GM12891 (cell line): Measurements from ENCODE around the gene GRK6.

Experiments
- POLR2A ChIP-seq: IDR thresholded peaks from 2 replicates; pipeline ENCODE4 v1.6.1; 2011; ENCODE audit warnings: low read depth, low read length, control low read depth
- POLR2AphosphoS5 ChIP-seq: IDR thresholded peaks from 2 replicates; pipeline ENCODE4 v1.6.1; 2011; ENCODE audit warnings: low read depth, low read length, control low read depth
- POU2F2 ChIP-seq: IDR thresholded peaks from 2 replicates; pipeline ENCODE4 v1.6.1; 2011; ENCODE audit warnings: low read depth, mild to moderate bottlenecking, control low read depth, low read length, moderate library complexity
- SPI1 ChIP-seq: IDR thresholded peaks from 2 replicates; pipeline ENCODE4 v1.6.1; 2011; ENCODE audit warnings: low read depth, low read length, control low read depth
- TAF1 ChIP-seq: IDR thresholded peaks from 2 replicates; pipeline ENCODE4 v1.6.1; 2011; ENCODE audit warnings: low read depth, low read length, control low read depth

DNA sequence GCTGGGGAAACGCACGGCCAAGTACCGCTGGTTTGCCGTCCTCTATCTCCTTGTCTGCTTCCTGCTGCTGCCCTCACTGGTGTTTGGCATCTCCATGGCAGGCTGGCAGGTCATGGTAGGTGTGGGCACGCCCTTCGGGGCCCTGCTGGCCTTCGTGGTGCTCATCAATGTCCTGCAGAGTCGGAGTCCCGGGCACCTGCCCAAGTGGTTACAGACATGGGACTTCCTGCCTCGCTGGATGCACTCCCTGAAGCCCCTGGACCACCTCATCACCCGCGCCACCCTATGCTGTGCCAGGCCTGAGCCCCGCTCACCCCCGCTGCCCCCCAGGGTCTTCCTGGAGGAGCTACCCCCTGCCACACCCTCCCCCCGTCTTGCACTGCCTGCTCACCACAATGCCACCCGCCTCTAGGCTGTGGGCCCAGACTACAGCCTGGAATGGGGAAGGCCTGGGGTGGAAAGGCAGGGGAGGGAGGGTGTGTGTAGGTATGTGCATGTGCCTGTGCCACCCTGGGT, 28.5 kb upstream of the GRK6 start:
- no peak for TF ChIP-seq SPI1
- TF ChIP-seq POLR2A = no peak
- no peak for TF ChIP-seq POLR2AphosphoS5
- no peak for TF ChIP-seq TAF1
- no peak for TF ChIP-seq POU2F2
